ENCODE data around the gene PPIA. TPM values are rescaled to one million over a fixed set of nuclear protein-coding genes. Genes with fewer than 3 reads are reported as not detected.

PPIA gene
- polyA plus RNA-seq, 1 of the 3 experiments (the other 2 are of a cell fraction), result 6,267 TPM

DNA sequence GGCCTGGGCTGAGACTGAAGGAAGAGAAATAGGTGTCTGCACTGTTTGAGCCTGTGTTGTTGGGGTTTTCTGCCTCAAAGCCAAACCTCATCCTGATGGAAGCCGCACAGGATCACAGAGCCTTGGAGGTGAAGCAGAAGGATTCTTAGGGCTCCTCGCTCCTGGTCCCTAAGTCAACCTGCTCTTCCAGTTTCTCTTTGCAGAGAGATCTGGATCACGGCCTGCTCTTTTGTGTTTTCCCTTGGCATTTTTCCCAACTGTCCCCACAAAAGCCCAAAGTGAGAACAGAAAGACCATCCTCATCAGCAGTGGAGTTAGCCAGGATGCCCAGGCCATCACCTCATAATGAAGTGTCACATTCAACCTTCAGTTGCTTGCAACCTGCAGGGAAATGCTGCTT, 20.3 kb upstream of the PPIA start:
- Histone ChIP-seq H4K20me1 (ENCODE audit: insufficient read depth) (no peaks in the 10 kb centered on the region), H3K4me3 (ENCODE audit: low read depth in 2 of 2, low read length in 1 of 2) (no peak overlapping the region), H3K27me3 (ENCODE audit: insufficient read depth) (no peaks in the 10 kb centered on the region), H3K27ac (ENCODE audit: low read depth in 2 of 2, low read length in 1 of 2) (no peak overlapping the region), H3K4me2 (no peak overlapping the region), H3K9me2 (no peaks in the 10 kb centered on the region), H3K9me3 (no peaks in the 10 kb centered on the region), H3K9ac (no peak overlapping the region), H3K4me1 (ENCODE audit: control insufficient read depth in 1 of 2, insufficient read depth in 2 of 2, low read depth in 1 of 2, low read length in 1 of 2) (no peaks in the 10 kb centered on the region), H3K36me3 (replicated peaks in 1 of 2; ENCODE audit: control insufficient read depth in 1 of 2, insufficient read depth in 2 of 2, low read length in 1 of 2) (no peaks in the 10 kb centered on the region), H3K79me2 (ENCODE audit: insufficient read depth) (no peaks in the 10 kb centered on the region), H3F3A (replicated peaks; ENCODE audit: insufficient read depth) (peaks cover 5% of the 10 kb centered on the region), H2AFZ (ENCODE audit: low read depth) (no peak overlapping the region)
- ChIA-PET POLR2A (no interaction called here), CTCF (interaction anchor here (0.7 kb wide), 1 partner anchor 15 kb away, joined by 3 read pairs; no protein-coding TSS in a partner anchor)
- WGBS (ENCODE audit: low lambda C conversion rate), result 77% methylated on average over 3 of the region's 3 CpGs
- TF ChIP-seq RFX5 (IDR thresholded peaks at IDR 0.05; ENCODE audit: low read length), result no peak
- TF ChIP-seq EP300 (IDR thresholded peaks at IDR 0.05; ENCODE audit: borderline replicate concordance in 1 of 2, low read depth in 1 of 2, low read length in 1 of 2), result no peak
- no peak for TF ChIP-seq NFIC (IDR thresholded peaks at IDR 0.05; ENCODE audit: borderline replicate concordance)
- no peak for TF ChIP-seq YY1 (IDR thresholded peaks at IDR 0.05; ENCODE audit: low read depth)
- TF ChIP-seq GABPA (IDR thresholded peaks at IDR 0.05; ENCODE audit: low read depth), result no peak
- TF ChIP-seq MEF2A (IDR thresholded peaks at IDR 0.05; ENCODE audit: borderline replicate concordance, low read depth), result no peak
- TF ChIP-seq FOSL2 (IDR thresholded peaks at IDR 0.05; ENCODE audit: borderline replicate concordance, low read depth), result no peak
- no peak for TF ChIP-seq TEAD4 (IDR thresholded peaks at IDR 0.05; ENCODE audit: borderline replicate concordance, insufficient read depth)
- TF ChIP-seq RCOR1 (IDR thresholded peaks at IDR 0.05; ENCODE audit: low read length), result no peak
- no peak for TF ChIP-seq RXRA (IDR thresholded peaks at IDR 0.05; ENCODE audit: borderline replicate concordance, low read depth)
- TF ChIP-seq, protein P1, sequence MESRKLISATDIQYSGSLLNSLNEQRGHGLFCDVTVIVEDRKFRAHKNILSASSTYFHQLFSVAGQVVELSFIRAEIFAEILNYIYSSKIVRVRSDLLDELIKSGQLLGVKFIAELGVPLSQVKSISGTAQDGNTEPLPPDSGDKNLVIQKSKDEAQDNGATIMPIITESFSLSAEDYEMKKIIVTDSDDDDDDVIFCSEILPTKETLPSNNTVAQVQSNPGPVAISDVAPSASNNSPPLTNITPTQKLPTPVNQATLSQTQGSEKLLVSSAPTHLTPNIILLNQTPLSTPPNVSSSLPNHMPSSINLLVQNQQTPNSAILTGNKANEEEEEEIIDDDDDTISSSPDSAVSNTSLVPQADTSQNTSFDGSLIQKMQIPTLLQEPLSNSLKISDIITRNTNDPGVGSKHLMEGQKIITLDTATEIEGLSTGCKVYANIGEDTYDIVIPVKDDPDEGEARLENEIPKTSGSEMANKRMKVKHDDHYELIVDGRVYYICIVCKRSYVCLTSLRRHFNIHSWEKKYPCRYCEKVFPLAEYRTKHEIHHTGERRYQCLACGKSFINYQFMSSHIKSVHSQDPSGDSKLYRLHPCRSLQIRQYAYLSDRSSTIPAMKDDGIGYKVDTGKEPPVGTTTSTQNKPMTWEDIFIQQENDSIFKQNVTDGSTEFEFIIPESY (IDR thresholded peaks at IDR 0.05; ENCODE audit: borderline replicate concordance, low read depth), result no peak
- TF ChIP-seq, protein P2, sequence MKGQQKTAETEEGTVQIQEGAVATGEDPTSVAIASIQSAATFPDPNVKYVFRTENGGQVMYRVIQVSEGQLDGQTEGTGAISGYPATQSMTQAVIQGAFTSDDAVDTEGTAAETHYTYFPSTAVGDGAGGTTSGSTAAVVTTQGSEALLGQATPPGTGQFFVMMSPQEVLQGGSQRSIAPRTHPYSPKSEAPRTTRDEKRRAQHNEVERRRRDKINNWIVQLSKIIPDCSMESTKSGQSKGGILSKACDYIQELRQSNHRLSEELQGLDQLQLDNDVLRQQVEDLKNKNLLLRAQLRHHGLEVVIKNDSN (IDR thresholded peaks at IDR 0.05; ENCODE audit: borderline replicate concordance, low read depth), result no peak
- DNase-seq, result no peak

DNA sequence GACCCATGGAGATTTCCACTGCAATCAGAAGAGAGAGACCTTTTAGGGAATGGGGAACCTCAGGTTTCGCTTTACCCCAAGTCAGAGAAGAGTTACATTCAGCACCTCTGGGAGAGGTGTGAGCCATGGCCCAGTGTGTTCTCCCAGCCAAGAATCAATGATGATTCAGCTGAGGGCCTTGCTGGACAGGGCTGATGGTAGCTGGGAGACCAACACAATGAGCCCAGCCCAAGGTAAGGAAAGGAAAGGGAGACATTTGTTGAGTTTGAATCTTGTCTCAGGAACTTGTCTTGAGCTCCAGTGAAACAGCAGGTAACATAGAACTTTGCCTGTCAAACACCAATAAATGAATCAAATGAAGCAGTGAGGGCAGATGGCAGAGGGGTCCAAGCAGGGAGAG, 14.0 kb upstream of the PPIA start:
- Histone ChIP-seq H3K4me1 (ENCODE audit: control insufficient read depth in 1 of 2, insufficient read depth in 2 of 2, low read depth in 1 of 2, low read length in 1 of 2) (no peaks in the 10 kb centered on the region), H3K27ac (ENCODE audit: low read depth in 2 of 2, low read length in 1 of 2) (no peak overlapping the region), H4K20me1 (ENCODE audit: insufficient read depth) (no peaks in the 10 kb centered on the region), H3F3A (replicated peaks; ENCODE audit: insufficient read depth) (no peaks in the 10 kb centered on the region), H3K36me3 (replicated peaks in 1 of 2; ENCODE audit: control insufficient read depth in 1 of 2, insufficient read depth in 2 of 2, low read length in 1 of 2) (no peaks in the 10 kb centered on the region), H3K9me3 (no peaks in the 10 kb centered on the region), H3K4me2 (no peak overlapping the region), H2AFZ (ENCODE audit: low read depth) (no peak overlapping the region), H3K4me3 (ENCODE audit: low read depth in 2 of 2, low read length in 1 of 2) (no peak overlapping the region), H3K27me3 (ENCODE audit: insufficient read depth) (no peaks in the 10 kb centered on the region), H3K9ac (no peak overlapping the region), H3K79me2 (ENCODE audit: insufficient read depth) (no peaks in the 10 kb centered on the region), H3K9me2 (no peaks in the 10 kb centered on the region)
- ChIA-PET CTCF (interaction anchor here (0.9 kb wide), 1 partner anchor 140 kb away, joined by 3 read pairs; no protein-coding TSS in a partner anchor), POLR2A (interaction anchor here (1.4 kb wide), 1 partner anchor 15 kb away, joined by 6 read pairs; no protein-coding TSS in a partner anchor)
- 82% methylated on average over 1 of the region's 1 CpG for WGBS (ENCODE audit: low lambda C conversion rate)
- TF ChIP-seq, protein P3, sequence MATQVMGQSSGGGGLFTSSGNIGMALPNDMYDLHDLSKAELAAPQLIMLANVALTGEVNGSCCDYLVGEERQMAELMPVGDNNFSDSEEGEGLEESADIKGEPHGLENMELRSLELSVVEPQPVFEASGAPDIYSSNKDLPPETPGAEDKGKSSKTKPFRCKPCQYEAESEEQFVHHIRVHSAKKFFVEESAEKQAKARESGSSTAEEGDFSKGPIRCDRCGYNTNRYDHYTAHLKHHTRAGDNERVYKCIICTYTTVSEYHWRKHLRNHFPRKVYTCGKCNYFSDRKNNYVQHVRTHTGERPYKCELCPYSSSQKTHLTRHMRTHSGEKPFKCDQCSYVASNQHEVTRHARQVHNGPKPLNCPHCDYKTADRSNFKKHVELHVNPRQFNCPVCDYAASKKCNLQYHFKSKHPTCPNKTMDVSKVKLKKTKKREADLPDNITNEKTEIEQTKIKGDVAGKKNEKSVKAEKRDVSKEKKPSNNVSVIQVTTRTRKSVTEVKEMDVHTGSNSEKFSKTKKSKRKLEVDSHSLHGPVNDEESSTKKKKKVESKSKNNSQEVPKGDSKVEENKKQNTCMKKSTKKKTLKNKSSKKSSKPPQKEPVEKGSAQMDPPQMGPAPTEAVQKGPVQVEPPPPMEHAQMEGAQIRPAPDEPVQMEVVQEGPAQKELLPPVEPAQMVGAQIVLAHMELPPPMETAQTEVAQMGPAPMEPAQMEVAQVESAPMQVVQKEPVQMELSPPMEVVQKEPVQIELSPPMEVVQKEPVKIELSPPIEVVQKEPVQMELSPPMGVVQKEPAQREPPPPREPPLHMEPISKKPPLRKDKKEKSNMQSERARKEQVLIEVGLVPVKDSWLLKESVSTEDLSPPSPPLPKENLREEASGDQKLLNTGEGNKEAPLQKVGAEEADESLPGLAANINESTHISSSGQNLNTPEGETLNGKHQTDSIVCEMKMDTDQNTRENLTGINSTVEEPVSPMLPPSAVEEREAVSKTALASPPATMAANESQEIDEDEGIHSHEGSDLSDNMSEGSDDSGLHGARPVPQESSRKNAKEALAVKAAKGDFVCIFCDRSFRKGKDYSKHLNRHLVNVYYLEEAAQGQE (IDR thresholded peaks at IDR 0.05; ENCODE audit: low read depth, low read length), result peak; percentile 74; the same call in 1 of the 2 replicates
- TF ChIP-seq, protein P4, sequence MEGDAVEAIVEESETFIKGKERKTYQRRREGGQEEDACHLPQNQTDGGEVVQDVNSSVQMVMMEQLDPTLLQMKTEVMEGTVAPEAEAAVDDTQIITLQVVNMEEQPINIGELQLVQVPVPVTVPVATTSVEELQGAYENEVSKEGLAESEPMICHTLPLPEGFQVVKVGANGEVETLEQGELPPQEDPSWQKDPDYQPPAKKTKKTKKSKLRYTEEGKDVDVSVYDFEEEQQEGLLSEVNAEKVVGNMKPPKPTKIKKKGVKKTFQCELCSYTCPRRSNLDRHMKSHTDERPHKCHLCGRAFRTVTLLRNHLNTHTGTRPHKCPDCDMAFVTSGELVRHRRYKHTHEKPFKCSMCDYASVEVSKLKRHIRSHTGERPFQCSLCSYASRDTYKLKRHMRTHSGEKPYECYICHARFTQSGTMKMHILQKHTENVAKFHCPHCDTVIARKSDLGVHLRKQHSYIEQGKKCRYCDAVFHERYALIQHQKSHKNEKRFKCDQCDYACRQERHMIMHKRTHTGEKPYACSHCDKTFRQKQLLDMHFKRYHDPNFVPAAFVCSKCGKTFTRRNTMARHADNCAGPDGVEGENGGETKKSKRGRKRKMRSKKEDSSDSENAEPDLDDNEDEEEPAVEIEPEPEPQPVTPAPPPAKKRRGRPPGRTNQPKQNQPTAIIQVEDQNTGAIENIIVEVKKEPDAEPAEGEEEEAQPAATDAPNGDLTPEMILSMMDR (IDR thresholded peaks at IDR 0.05), result no peak
- DNase-seq, result no peak
